ENCODE measurements around the gene MAPKAP1. TPM values are rescaled to one million over a fixed set of nuclear protein-coding genes. Genes with fewer than 3 reads are reported as not detected.

Gene MAPKAP1
- total and polyA plus RNA-seq, 2 of the 13 experiments (the other 11 are each of a cell fraction or from before 2014, with no cell fraction given) = 45.0 to 64.3 TPM

DNA sequence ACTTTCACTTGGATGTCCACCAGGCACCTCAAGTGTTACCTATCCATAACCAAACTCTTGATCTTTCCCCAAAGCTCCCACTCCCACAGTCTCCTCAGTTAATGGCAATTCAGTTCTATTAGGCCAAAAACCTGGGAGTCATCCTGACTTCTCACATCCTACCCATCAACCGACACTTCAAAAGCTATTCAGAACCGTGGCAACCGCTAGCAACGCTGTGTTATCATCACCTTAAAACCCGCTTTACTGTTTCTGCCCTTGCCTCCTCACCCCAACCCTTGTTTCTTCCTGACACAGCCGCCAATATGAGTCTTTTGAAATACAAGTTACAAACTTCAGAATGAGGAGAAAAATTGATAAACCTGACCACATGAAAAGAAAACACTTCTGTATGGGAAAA, 46.5 kb downstream of the MAPKAP1 start:
- intact Hi-C loops (cut with micrococcal nuclease; ENCODE audit: unreplicated experiment) = no loop called here

More for the DNA sequence above, 46.5 kb downstream of the MAPKAP1 start:
- Histone ChIP-seq H3K9ac (ENCODE audit: insufficient read depth, low read depth, low read length) (no peak overlapping the region), H3K36me3 (replicated peaks in 1 of 2; ENCODE audit: control insufficient read depth in 1 of 2, insufficient read depth in 2 of 2, low read length in 2 of 2) (no peaks in the 10 kb centered on the region; a peak in 1 of 5 replicates), H3K27me3 (ENCODE audit: control insufficient read depth in 1 of 2, insufficient read depth in 2 of 2, low read length in 2 of 2) (no peaks in the 10 kb centered on the region), H2AFZ (ENCODE audit: low read length) (no peak overlapping the region), H3K79me2 (ENCODE audit: insufficient read depth, low read length) (no peaks in the 10 kb centered on the region), H3K4me2 (ENCODE audit: low read depth, low read length) (no peak overlapping the region), H3K4me3 (replicated peaks in 1 of 3; ENCODE audit: insufficient read depth in 1 of 3, low read depth in 2 of 3, low read length in 3 of 3) (no peak overlapping the region), H3K9me3 (ENCODE audit: low read length) (no peaks in the 10 kb centered on the region), H3K27ac (ENCODE audit: extremely low read length, insufficient read depth, low read length) (no peak overlapping the region), H3K4me1 (ENCODE audit: insufficient read depth, low read length) (no peaks in the 10 kb centered on the region), H4K20me1 (ENCODE audit: insufficient read depth, low read length) (no peaks in the 10 kb centered on the region)
- BruUV-seq (replicated peaks) = no TSS peak
- 94% methylated on average over 6 of the region's 6 CpGs for WGBS (ENCODE audit: low lambda C conversion rate)
- ATAC-seq = no peak
- POLR2A ChIA-PET = no interaction called here
- DNase-seq (ENCODE audit: low spot score) = no peak
- TF ChIP-seq ZNF260 (CRISPR knock-in tag; IDR thresholded peaks at IDR 0.05; ENCODE audit: borderline replicate concordance, low read depth) (no peak), KDM5A (IDR thresholded peaks at IDR 0.05; ENCODE audit: borderline replicate concordance, low read length) (no peak), RARA (CRISPR knock-in tag; IDR thresholded peaks at IDR 0.05) (no peak), REPIN1 (CRISPR knock-in tag; IDR thresholded peaks at IDR 0.05; ENCODE audit: borderline replicate concordance, low read depth) (no peak), TEAD2 (CRISPR knock-in tag; IDR thresholded peaks at IDR 0.05) (no peak), ZNF619 (CRISPR knock-in tag; IDR thresholded peaks at IDR 0.05) (no peak), NFATC3 (CRISPR knock-in tag; IDR thresholded peaks at IDR 0.05) (no peak), TAF15 (IDR thresholded peaks at IDR 0.05; ENCODE audit: low read depth, low read length, poor library complexity, severe bottlenecking) (no peak), GFI1 (CRISPR knock-in tag; IDR thresholded peaks at IDR 0.05; ENCODE audit: borderline replicate concordance) (no peak), FOXK1 (CRISPR knock-in tag; IDR thresholded peaks at IDR 0.05; ENCODE audit: borderline replicate concordance, low read depth) (no peak), MAF1 (CRISPR knock-in tag; IDR thresholded peaks at IDR 0.05; ENCODE audit: borderline replicate concordance) (no peak), PTBP1 (IDR thresholded peaks at IDR 0.05; ENCODE audit: low read depth, low read length, poor library complexity, severe bottlenecking) (no peak), SRF (IDR thresholded peaks at IDR 0.05; ENCODE audit: low read depth, low read length) (no peak)
- TF ChIP-seq, protein P1, sequence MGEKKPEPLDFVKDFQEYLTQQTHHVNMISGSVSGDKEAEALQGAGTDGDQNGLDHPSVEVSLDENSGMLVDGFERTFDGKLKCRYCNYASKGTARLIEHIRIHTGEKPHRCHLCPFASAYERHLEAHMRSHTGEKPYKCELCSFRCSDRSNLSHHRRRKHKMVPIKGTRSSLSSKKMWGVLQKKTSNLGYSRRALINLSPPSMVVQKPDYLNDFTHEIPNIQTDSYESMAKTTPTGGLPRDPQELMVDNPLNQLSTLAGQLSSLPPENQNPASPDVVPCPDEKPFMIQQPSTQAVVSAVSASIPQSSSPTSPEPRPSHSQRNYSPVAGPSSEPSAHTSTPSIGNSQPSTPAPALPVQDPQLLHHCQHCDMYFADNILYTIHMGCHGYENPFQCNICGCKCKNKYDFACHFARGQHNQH (CRISPR knock-in tag; IDR thresholded peaks at IDR 0.05) = no peak
- TF ChIP-seq, protein P2, sequence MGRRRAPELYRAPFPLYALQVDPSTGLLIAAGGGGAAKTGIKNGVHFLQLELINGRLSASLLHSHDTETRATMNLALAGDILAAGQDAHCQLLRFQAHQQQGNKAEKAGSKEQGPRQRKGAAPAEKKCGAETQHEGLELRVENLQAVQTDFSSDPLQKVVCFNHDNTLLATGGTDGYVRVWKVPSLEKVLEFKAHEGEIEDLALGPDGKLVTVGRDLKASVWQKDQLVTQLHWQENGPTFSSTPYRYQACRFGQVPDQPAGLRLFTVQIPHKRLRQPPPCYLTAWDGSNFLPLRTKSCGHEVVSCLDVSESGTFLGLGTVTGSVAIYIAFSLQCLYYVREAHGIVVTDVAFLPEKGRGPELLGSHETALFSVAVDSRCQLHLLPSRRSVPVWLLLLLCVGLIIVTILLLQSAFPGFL (CRISPR knock-in tag; IDR thresholded peaks at IDR 0.05) = no peak
- CTCF ChIA-PET (ENCODE audit: low intra/inter-chr PET ratio, low total read pairs) = no interaction called here
- in situ Hi-C loops (cut with HindIII; ENCODE audit: extremely low pct_ligation_motif_present, low pct_unique_long_range_greater_than_20kb) = no loop called here
- no peak for FAIRE-seq

Measured in HepG2 (cell line).